ENCODE data around the gene PRPS1.
"Not testable (repeated sequence)": the region's sequence is repeated elsewhere in the genome, so short reads cannot be mapped to it uniquely, and the experiment has no call there.

PRPS1 gene

DNA sequence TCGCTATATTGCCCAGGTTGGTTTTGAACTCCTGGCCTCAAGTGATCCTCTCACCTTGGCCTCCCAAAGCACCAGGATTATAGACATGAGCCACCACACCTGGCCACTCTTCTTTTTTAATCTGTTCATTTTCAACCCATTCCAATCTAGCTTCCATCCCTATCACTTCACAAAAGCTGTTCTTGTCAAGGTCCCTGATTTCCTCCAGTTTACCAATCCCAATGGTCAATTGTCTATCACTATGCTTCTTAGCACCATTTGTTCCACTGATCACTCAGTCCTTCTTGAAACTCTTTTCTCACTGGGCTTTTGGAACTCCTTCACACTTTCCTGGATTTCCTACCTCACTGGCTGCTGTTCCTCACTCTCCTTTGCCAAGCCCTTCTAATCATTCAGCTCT lies 38.6 kb downstream of the PRPS1 start:
- Histone ChIP-seq H3K4me3 (replicated peaks; ENCODE audit: insufficient read depth, low read length) (no peak overlapping the region), H3K27ac (replicated peaks) (no peak overlapping the region), H3K27me3 (ENCODE audit: insufficient read depth, poor library complexity, severe bottlenecking) (no peaks in the 10 kb centered on the region)
- TF ChIP-seq GABPA (IDR thresholded peaks at IDR 0.05; ENCODE audit: low read depth) (no peak), POLR2AphosphoS5 (IDR thresholded peaks at IDR 0.05; ENCODE audit: low read depth) (no peak), SPI1 (IDR thresholded peaks at IDR 0.05; ENCODE audit: borderline replicate concordance, low read depth) (no peak)
- TF ChIP-seq, protein P1, sequence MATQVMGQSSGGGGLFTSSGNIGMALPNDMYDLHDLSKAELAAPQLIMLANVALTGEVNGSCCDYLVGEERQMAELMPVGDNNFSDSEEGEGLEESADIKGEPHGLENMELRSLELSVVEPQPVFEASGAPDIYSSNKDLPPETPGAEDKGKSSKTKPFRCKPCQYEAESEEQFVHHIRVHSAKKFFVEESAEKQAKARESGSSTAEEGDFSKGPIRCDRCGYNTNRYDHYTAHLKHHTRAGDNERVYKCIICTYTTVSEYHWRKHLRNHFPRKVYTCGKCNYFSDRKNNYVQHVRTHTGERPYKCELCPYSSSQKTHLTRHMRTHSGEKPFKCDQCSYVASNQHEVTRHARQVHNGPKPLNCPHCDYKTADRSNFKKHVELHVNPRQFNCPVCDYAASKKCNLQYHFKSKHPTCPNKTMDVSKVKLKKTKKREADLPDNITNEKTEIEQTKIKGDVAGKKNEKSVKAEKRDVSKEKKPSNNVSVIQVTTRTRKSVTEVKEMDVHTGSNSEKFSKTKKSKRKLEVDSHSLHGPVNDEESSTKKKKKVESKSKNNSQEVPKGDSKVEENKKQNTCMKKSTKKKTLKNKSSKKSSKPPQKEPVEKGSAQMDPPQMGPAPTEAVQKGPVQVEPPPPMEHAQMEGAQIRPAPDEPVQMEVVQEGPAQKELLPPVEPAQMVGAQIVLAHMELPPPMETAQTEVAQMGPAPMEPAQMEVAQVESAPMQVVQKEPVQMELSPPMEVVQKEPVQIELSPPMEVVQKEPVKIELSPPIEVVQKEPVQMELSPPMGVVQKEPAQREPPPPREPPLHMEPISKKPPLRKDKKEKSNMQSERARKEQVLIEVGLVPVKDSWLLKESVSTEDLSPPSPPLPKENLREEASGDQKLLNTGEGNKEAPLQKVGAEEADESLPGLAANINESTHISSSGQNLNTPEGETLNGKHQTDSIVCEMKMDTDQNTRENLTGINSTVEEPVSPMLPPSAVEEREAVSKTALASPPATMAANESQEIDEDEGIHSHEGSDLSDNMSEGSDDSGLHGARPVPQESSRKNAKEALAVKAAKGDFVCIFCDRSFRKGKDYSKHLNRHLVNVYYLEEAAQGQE (IDR thresholded peaks at IDR 0.05; ENCODE audit: insufficient replicate concordance, low read depth), result no peak
- TF ChIP-seq, protein P2, sequence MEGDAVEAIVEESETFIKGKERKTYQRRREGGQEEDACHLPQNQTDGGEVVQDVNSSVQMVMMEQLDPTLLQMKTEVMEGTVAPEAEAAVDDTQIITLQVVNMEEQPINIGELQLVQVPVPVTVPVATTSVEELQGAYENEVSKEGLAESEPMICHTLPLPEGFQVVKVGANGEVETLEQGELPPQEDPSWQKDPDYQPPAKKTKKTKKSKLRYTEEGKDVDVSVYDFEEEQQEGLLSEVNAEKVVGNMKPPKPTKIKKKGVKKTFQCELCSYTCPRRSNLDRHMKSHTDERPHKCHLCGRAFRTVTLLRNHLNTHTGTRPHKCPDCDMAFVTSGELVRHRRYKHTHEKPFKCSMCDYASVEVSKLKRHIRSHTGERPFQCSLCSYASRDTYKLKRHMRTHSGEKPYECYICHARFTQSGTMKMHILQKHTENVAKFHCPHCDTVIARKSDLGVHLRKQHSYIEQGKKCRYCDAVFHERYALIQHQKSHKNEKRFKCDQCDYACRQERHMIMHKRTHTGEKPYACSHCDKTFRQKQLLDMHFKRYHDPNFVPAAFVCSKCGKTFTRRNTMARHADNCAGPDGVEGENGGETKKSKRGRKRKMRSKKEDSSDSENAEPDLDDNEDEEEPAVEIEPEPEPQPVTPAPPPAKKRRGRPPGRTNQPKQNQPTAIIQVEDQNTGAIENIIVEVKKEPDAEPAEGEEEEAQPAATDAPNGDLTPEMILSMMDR (IDR thresholded peaks at IDR 0.05; ENCODE audit: insufficient read depth, low read length), result no peak
- DNase-seq (ENCODE audit: low read depth in 1 of 2, low spot score in 1 of 2), result no peak

DNA sequence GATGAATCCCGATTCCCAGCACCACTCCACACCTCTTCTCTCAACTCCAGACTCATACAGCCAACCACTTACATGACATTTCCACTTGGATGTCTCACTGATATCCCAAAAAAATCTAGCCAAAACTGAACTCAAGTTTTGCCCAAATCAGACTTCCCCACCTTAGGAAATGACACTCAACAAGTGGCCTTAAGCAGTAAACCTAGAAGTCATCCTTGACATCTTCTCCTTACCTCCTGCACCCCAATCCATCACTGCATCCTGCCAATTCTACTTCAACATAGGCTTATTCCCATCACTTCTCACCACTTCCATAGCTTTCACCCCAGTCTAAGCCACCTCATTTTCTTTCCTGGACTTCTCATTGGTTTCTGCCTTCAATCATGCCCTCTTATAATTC lies 39.1 kb downstream of the PRPS1 start:
- H3K27ac ChIP-seq (replicated peaks), result no peak overlapping the region
- no peaks in the 10 kb centered on the region for H3K27me3 ChIP-seq (ENCODE audit: insufficient read depth, poor library complexity, severe bottlenecking)
- H3K4me3 ChIP-seq (replicated peaks; ENCODE audit: insufficient read depth, low read length), result no peak overlapping the region
- TF ChIP-seq, protein P1 (IDR thresholded peaks at IDR 0.05; ENCODE audit: insufficient replicate concordance, low read depth), result no peak
- no peak for TF ChIP-seq POLR2AphosphoS5 (IDR thresholded peaks at IDR 0.05; ENCODE audit: low read depth)
- TF ChIP-seq SPI1 (IDR thresholded peaks at IDR 0.05; ENCODE audit: borderline replicate concordance, low read depth), result no peak
- TF ChIP-seq, protein P2 (IDR thresholded peaks at IDR 0.05; ENCODE audit: insufficient read depth, low read length), result no peak
- TF ChIP-seq GABPA (IDR thresholded peaks at IDR 0.05; ENCODE audit: low read depth), result no peak
- no peak for DNase-seq (ENCODE audit: low read depth in 1 of 2, low spot score in 1 of 2)

DNA sequence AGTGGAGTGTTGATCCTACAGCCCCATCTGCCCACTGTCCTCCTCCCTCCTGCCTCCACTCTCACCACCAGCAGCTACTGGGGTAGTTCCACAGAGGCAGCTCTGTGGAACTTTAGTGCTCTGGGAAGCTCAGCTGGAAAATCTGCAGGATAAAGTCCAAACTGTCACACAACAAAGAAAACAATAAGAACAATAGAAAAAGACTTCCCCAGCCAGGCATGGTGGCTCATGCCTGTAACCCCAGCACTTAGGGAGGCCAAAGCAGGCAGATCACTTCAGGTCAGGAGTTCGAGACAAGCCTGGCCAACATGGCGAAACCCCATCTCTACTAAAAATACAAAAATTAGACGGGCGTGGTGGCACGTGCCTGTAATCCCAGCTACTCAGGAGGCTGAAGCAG lies 40.4 kb downstream of the PRPS1 start:
- DNase-seq (ENCODE audit: low read depth in 1 of 2, low spot score in 1 of 2); H3K27me3 ChIP-seq (ENCODE audit: insufficient read depth, poor library complexity, severe bottlenecking); H3K4me3 ChIP-seq (replicated peaks; ENCODE audit: insufficient read depth, low read length); H3K27ac ChIP-seq (replicated peaks): not testable (repeated sequence)

DNA sequence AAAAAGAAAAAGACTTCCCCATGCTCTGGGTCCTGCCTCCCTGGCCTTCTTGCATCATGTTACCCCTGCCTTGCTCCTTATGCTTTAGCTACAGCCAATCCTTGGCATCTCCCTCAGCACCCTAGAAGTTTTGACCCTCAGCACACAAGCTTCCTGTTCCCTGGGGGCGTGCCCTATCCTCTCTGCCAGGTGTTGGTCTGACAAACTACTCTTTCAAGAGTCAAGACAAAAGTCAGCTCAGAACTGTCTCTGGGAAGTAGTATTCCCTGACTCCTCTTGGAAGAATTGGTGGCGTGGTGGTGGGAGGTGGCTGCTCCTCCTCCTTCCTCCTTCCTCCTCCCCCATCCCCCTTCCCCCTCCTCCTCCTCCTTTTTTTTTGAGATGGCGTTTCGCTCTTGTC lies 41.0 kb downstream of the PRPS1 start:
- Histone ChIP-seq H3K27me3 (ENCODE audit: insufficient read depth, poor library complexity, severe bottlenecking) (no peaks in the 10 kb centered on the region), H3K4me3 (replicated peaks; ENCODE audit: insufficient read depth, low read length) (no peak overlapping the region), H3K27ac (replicated peaks) (no peak overlapping the region)
- TF ChIP-seq, protein P2 (IDR thresholded peaks at IDR 0.05; ENCODE audit: insufficient read depth, low read length), result no peak
- TF ChIP-seq, protein P1 (IDR thresholded peaks at IDR 0.05; ENCODE audit: insufficient replicate concordance, low read depth), result no peak
- no peak for TF ChIP-seq GABPA (IDR thresholded peaks at IDR 0.05; ENCODE audit: low read depth)
- no peak for TF ChIP-seq POLR2AphosphoS5 (IDR thresholded peaks at IDR 0.05; ENCODE audit: low read depth)
- TF ChIP-seq SPI1 (IDR thresholded peaks at IDR 0.05; ENCODE audit: borderline replicate concordance, low read depth), result no peak
- DNase-seq (ENCODE audit: low read depth in 1 of 2, low spot score in 1 of 2), result no peak

Measured in HL-60 (cell line).